Ishikawa (cell line): Measurements from ENCODE around the gene COL20A1.

Experiments
- CEBPB ChIP-seq: IDR thresholded peaks from 2 replicates; pipeline ENCODE4 v1.6.1; 2012
- EP300 ChIP-seq: IDR thresholded peaks from 2 replicates; pipeline ENCODE4 v1.6.1; 2012; ENCODE audit warnings: borderline replicate concordance
- MAX ChIP-seq: IDR thresholded peaks from 2 replicates; pipeline ENCODE4 v1.6.1; 2012
- NFIC ChIP-seq: IDR thresholded peaks from 2 replicates; pipeline ENCODE4 v1.6.1; 2012
- RAD21 ChIP-seq: IDR thresholded peaks from 2 replicates; pipeline ENCODE4 v1.6.1; 2012; ENCODE audit warnings: low read depth
- REST ChIP-seq: IDR thresholded peaks from 2 replicates; pipeline ENCODE4 v1.6.1; 2012; ENCODE audit warnings: low read depth, mild to moderate bottlenecking
- TAF1 ChIP-seq: IDR thresholded peaks from 2 replicates; pipeline ENCODE4 v1.6.1; 2012; ENCODE audit warnings: low read depth, mild to moderate bottlenecking
- TCF12 ChIP-seq: IDR thresholded peaks from 2 replicates; pipeline ENCODE4 v1.6.1; 2012; ENCODE audit warnings: low read depth
- YY1 ChIP-seq: IDR thresholded peaks from 2 replicates; pipeline ENCODE4 v1.6.1; 2012; ENCODE audit warnings: low read depth
- ZBTB7A ChIP-seq: IDR thresholded peaks from 2 replicates; pipeline ENCODE4 v1.6.1; 2012; ENCODE audit warnings: low read depth

GRCh38 chr20:63332488-63333240, 39.7 kb downstream of the COL20A1 start:
- TF ChIP-seq TCF12: no peak
- no peak for TF ChIP-seq MAX
- TF ChIP-seq NFIC: no peak
- no peak for TF ChIP-seq RAD21
- TF ChIP-seq EP300: no peak
- TF ChIP-seq ZBTB7A: no peak
- TF ChIP-seq REST: no peak
- no peak for TF ChIP-seq TAF1
- TF ChIP-seq CEBPB: no peak
- TF ChIP-seq YY1: no peak
